Stomach (tissue), 4 donors: ENCODE data around the gene CHN2.

Experiments
- EP300 ChIP-seq: sonication (generic); formaldehyde crosslinking; IDR thresholded peaks from one replicate; pipeline ENCODE4 v1.6.1; 2017; ENCODE audit warnings: antibody characterized with exemption
- POLR2A ChIP-seq, 4 donors: fragments of 450-650 bp; IDR thresholded peaks; one replicate each; pipeline ENCODE4 v1.6.1; 2016; ENCODE audit warnings: antibody characterized with exemption in 4 of 4, control low read depth in 2 of 4, mild to moderate bottlenecking in 1 of 4, moderate library complexity in 1 of 4
- POLR2AphosphoS5 ChIP-seq, 3 donors: sonication (generic); formaldehyde crosslinking; IDR thresholded peaks; one replicate each; pipeline ENCODE4 v1.6.1; 2016; ENCODE audit warnings: antibody characterized with exemption in 3 of 3
- TF ChIP-seq, protein P1 (sequence below), 7 experiments: fragments of 450-650 bp in 4 of 7; fragments of 200-600 bp in 3 of 7; sonication (generic) in 3 of 7; IDR thresholded peaks; one replicate each; pipeline ENCODE4 v1.5.1; 2016 to 2019; ENCODE audit warnings: antibody characterized with exemption in 7 of 7, control low read depth in 2 of 7, mild to moderate bottlenecking in 1 of 7

DNA sequence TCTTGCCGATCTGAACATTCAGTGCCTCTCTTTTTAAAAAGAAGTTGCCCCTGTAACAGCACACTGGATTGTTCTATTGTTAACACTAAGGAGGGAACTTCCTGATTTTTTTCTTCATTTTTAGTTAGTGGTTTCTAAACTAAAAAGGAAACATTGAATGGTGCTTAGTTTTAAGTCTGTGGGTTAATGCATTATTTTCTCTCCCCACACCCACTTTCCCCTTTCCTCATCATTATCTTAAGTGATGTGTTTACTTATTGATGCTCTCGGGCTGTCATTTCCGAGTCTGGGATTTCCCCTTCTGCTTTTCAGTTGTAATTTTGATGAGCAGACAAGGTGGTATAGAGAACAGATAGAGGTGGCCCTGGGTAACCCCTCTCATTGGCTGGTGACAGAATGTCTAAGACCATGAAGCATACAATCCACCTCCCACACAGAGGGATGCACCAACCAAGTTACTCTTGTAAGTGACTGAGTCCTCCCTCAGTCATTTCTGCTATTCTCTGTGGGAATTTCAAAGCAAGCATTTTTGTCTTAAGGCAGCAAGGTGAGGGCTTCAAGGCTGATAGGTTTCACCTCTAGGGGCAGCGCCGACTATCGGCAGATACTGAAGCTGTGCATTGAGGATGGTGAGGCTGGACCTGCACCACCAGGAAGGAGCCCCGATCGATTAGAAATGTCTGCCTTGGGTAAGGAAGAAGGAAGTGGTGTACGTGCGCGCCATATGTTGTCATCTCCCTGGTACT, 49.5 kb downstream of the CHN2 start:
- TF ChIP-seq, protein P1, sequence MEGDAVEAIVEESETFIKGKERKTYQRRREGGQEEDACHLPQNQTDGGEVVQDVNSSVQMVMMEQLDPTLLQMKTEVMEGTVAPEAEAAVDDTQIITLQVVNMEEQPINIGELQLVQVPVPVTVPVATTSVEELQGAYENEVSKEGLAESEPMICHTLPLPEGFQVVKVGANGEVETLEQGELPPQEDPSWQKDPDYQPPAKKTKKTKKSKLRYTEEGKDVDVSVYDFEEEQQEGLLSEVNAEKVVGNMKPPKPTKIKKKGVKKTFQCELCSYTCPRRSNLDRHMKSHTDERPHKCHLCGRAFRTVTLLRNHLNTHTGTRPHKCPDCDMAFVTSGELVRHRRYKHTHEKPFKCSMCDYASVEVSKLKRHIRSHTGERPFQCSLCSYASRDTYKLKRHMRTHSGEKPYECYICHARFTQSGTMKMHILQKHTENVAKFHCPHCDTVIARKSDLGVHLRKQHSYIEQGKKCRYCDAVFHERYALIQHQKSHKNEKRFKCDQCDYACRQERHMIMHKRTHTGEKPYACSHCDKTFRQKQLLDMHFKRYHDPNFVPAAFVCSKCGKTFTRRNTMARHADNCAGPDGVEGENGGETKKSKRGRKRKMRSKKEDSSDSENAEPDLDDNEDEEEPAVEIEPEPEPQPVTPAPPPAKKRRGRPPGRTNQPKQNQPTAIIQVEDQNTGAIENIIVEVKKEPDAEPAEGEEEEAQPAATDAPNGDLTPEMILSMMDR (IDR thresholded peaks at IDR 0.05), result no peak
- no peak for TF ChIP-seq POLR2AphosphoS5 (IDR thresholded peaks at IDR 0.05)
- no peak for TF ChIP-seq POLR2A (IDR thresholded peaks at IDR 0.05)
- TF ChIP-seq EP300, result no peak
